Small intestine (tissue), 7 donors: ENCODE data around the gene MOV10L1. TPM values are rescaled to one million over a fixed set of nuclear protein-coding genes. Genes with fewer than 3 reads are reported as not detected.

Experiments
- DNase-seq, 2 donors: peaks; one replicate each; pipeline versions ENCODE4 v3.0.0 to v3.0.0-alpha.2; 2013
- FAIRE-seq: peaks from 2 replicates; lab custom pipeline; 2012; peaks lifted over from hg19 to GRCh38; lab: Jason Lieb, UNC
- H3K27ac ChIP-seq, 3 donors: one replicate each; pipeline ENCODE4 v1.5.1; 2013; ENCODE audit warnings: low read length in 2 of 3, mild to moderate bottlenecking in 2 of 3, control low read depth in 1 of 3, inconsistent platforms in 1 of 3, low read depth in 1 of 3, moderate library complexity in 1 of 3
- H3K27me3 ChIP-seq, 3 donors: one replicate each; pipeline ENCODE4 v1.6.1; 2013; ENCODE audit warnings: low read length in 3 of 3, inconsistent platforms in 1 of 3; ENCODE audit not compliant: control insufficient read depth in 3 of 3, insufficient read depth in 3 of 3
- H3K36me3 ChIP-seq, 3 donors: one replicate each; pipeline ENCODE4 v1.6.1; 2013; ENCODE audit warnings: low read length in 3 of 3, inconsistent platforms in 1 of 3, low read depth in 1 of 3, mild to moderate bottlenecking in 1 of 3, moderate library complexity in 1 of 3; ENCODE audit not compliant: control insufficient read depth in 3 of 3, insufficient read depth in 2 of 3
- H3K4me1 ChIP-seq, 3 donors: one replicate each; pipeline ENCODE4 v1.6.1; 2013; ENCODE audit warnings: low read length in 2 of 3, inconsistent platforms in 1 of 3, low read depth in 1 of 3, mild to moderate bottlenecking in 1 of 3, moderate library complexity in 1 of 3; ENCODE audit not compliant: control insufficient read depth in 3 of 3, insufficient read depth in 2 of 3
- H3K4me3 ChIP-seq, 3 donors: one replicate each; pipeline ENCODE4 v1.5.1; 2013; ENCODE audit warnings: low read length in 3 of 3, control low read depth in 1 of 3, inconsistent platforms in 1 of 3, low read depth in 1 of 3, mild to moderate bottlenecking in 1 of 3, moderate library complexity in 1 of 3
- H3K9me3 ChIP-seq, 2 donors: one replicate each; pipeline ENCODE4 v1.6.1; 2013; ENCODE audit warnings: low read depth in 1 of 2, low read length in 1 of 2; ENCODE audit not compliant: control insufficient read depth in 2 of 2, insufficient read depth in 1 of 2
- WGBS, 3 donors: extraction: QIAGEN DNeasy Blood & Tissue Kit; methylation state at CpG; one replicate each; pipeline ENCODE4 v1.1.7; 2013; 5-methylcytosine and 5-hydroxymethylcytosine counted together
- polyA plus RNA-seq, 4 donors: library from polyadenylated mRNA; stranded (reverse) in 3 of 4; unstranded in 1 of 4; fragments of 200-250 nt in 3 of 4; fragments of 120-200 nt in 1 of 4; gene quantifications; one replicate each; pipeline versions ENCODE4 v1.2.1 to v1.2.3, GENCODE V29; 2013
- donor health status: healthy with polysubstance abuse.
- donor health status: control.
- donor health status: control.
- donor health status: Bipolar disorder and iron deficiency.
- donor health status: healthy.

The MOV10L1 gene
- polyA plus RNA-seq, 4 donors = 0.19 to 2.1 TPM; not detected in 2

DNA sequence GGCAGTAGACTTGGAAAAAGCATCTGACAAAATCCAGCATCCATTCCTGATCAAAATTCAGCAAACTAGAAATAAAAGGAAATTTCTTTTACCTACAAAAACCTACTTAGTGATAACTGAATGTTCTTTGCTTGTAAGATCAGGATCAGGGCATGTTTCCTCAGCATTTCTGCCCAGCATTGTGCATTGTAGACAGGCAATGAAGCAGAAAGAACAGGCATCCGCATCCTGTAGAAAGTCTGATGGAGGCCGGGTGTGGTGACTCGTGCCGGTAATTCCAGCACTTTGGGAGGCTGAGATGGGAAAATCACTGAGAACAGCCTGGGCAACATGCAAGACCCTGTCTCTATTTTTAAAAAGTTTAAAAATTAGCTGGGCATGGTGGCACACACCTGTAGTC is 48.2 kb downstream of the MOV10L1 start:
- DNase-seq = no peak
- peaks cover 0 to 5% (median 3%) of the 10 kb centered on the region in 3 donors for H3K27me3 ChIP-seq
- WGBS, 3 donors = 90 to 95% (median 94%) methylated on average over 4 of the region's 4 CpGs
- no peaks in the 10 kb centered on the region for H3K9me3 ChIP-seq
- H3K4me1 ChIP-seq = no peaks in the 10 kb centered on the region
- no peaks in the 10 kb centered on the region for H3K36me3 ChIP-seq
- no peak overlapping the region for H3K27ac ChIP-seq
- H3K4me3 ChIP-seq = no peak overlapping the region
- FAIRE-seq = no peak

- FAIRE-seq (no peak), DNase-seq (no peak)
- Histone ChIP-seq H3K27ac (no peak overlapping the region), H3K27me3 (peaks cover 0 to 9% (median 3%) of the 10 kb centered on the region in 3 donors), H3K9me3 (no peaks in the 10 kb centered on the region), H3K4me3 (no peak overlapping the region), H3K36me3 (no peaks in the 10 kb centered on the region), H3K4me1 (no peaks in the 10 kb centered on the region)
- WGBS, 3 donors = 86 to 91% (median 90%) methylated on average over 9 of the region's 9 CpGs
Observed at GRCh38 chr22:50138988-50139387, 49.2 kb downstream of the MOV10L1 start.

DNA sequence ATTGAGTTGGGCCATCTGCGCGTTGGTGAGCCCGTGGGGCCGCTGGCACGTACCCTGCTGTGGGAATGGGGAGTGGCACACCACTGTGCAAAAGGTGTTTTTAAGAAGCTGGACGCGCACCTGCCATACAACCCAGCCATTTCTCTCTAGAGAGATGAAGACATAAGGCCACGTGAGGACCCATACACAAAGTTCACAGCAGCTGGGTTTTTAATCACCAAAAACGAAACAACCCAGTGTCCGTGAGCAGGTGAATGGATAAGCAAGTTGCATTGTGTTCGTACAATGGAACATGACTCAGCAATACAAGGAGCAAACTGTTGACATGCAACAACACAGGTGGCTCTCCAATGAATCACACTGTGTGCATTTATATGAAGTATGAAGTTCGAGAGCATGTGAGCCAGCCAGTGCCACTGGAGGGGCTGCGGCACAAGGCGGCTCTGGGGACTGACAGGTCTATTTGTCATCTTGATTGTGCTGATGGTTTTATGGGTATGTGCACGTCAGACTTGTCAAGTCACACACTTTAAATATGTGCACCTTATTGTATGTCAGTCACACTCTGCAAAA is 50.1 kb downstream of the MOV10L1 start:
- FAIRE-seq (no peak), DNase-seq (peak; percentile 64 to 86)
- Histone ChIP-seq H3K27ac (no peak overlapping the region), H3K4me1 (no peaks in the 10 kb centered on the region), H3K4me3 (no peak overlapping the region), H3K27me3 (peaks cover 0 to 9% (median 3%) of the 10 kb centered on the region in 3 donors), H3K9me3 (no peaks in the 10 kb centered on the region), H3K36me3 (no peaks in the 10 kb centered on the region)
- whole genome bisulfite sequencing, 3 donors = 15 to 53% (median 32%) methylated on average over 15 of the region's 15 CpGs

GRCh38 chr22:50140615-50141014 is 50.8 kb downstream of the MOV10L1 start:
- Histone ChIP-seq H3K27ac (no peak overlapping the region), H3K4me3 (no peak overlapping the region), H3K36me3 (no peaks in the 10 kb centered on the region), H3K9me3 (no peaks in the 10 kb centered on the region), H3K27me3 (peaks cover 0 to 9% (median 3%) of the 10 kb centered on the region in 3 donors), H3K4me1 (peaks cover 0 to 3% (median 0%) of the 10 kb centered on the region in 3 donors)
- FAIRE-seq (no peak), DNase-seq (peak; percentile 51 to 62)
- WGBS, 3 donors = 31 to 66% (median 49%) methylated on average over 3 of the region's 3 CpGs

DNA sequence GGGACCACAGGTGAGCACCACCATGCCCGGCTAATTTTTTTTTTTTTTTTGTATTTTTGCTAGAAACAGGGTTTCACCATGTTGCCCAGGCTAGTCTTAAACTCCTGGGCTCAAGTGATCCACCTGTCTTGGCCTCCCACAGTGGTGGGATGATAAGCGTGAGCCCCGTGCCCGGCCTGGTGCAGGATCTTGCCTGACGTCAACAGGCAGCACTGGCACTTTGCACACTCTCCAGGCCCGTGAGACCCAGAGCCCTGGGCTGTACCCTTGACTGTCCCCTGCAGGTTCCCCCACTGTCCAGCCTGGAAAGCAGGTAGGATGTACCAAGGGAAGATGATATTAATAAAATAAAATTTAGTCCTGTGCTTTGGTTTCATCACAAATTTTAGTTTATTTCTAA is 51.7 kb downstream of the MOV10L1 start:
- no peaks in the 10 kb centered on the region for H3K9me3 ChIP-seq
- H3K4me1 ChIP-seq = peaks cover 0 to 11% (median 3%) of the 10 kb centered on the region in 3 donors
- WGBS, 3 donors = 79 to 92% (median 84%) methylated on average over 6 of the region's 6 CpGs
- peaks cover 0 to 9% (median 3%) of the 10 kb centered on the region in 3 donors for H3K27me3 ChIP-seq
- no peak overlapping the region for H3K4me3 ChIP-seq
- DNase-seq (no peak), FAIRE-seq (no peak)
- H3K36me3 ChIP-seq = no peaks in the 10 kb centered on the region
- no peak overlapping the region for H3K27ac ChIP-seq

DNA sequence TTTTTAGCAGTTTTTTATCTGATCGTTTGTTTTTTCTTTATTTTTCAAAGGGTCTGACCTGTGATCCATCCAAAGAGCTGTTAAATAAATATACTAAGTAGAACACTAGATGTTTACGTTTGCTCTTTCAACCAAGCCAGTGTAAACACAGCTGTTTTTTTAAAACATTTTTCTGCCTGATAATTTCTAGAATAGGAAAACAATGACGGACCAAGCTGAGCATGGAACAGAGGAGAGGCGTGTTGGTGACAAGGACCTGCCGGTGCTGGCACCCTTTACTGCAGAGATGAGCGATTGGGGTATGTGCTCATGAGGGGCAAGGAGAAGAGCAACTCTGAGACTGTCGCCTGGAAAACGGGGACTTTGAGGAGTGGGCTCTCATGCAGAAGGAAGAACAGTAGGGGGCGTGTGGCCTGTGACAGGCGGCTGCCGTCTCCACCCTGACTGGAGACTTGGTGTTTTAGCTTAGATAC is 52.1 kb downstream of the MOV10L1 start:
- 48 to 63% (median 62%) methylated on average over 11 of the region's 11 CpGs for WGBS, 3 donors
- no peak for DNase-seq
- Histone ChIP-seq H3K27me3 (peaks cover 0 to 9% (median 3%) of the 10 kb centered on the region in 3 donors), H3K4me1 (peaks cover 0 to 15% (median 3%) of the 10 kb centered on the region in 3 donors), H3K9me3 (no peaks in the 10 kb centered on the region), H3K4me3 (no peak overlapping the region), H3K36me3 (no peaks in the 10 kb centered on the region), H3K27ac (no peak overlapping the region)
- no peak for FAIRE-seq

GRCh38 chr22:50143096-50143495 is 53.3 kb downstream of the MOV10L1 start:
- Histone ChIP-seq H3K36me3 (no peaks in the 10 kb centered on the region), H3K27me3 (peaks cover 0 to 9% (median 3%) of the 10 kb centered on the region in 3 donors), H3K27ac (no peak overlapping the region), H3K4me3 (no peak overlapping the region), H3K9me3 (no peaks in the 10 kb centered on the region), H3K4me1 (peaks cover 0 to 23% (median 3%) of the 10 kb centered on the region in 3 donors)
- FAIRE-seq (no peak), DNase-seq (no peak)
- WGBS, 3 donors = 87 to 90% (median 87%) methylated on average over 7 of the region's 7 CpGs

- FAIRE-seq (no peak), DNase-seq (no peak)
- Histone ChIP-seq H3K4me1 (peaks cover 0 to 30% (median 3%) of the 10 kb centered on the region in 3 donors), H3K36me3 (no peaks in the 10 kb centered on the region), H3K4me3 (no peak overlapping the region), H3K27me3 (peaks cover 0 to 9% (median 3%) of the 10 kb centered on the region in 3 donors), H3K9me3 (no peaks in the 10 kb centered on the region), H3K27ac (no peak overlapping the region)
- WGBS, 3 donors = 84 to 88% (median 87%) methylated on average over 18 of the region's 18 CpGs
Observed at GRCh38 chr22:50144005-50144614, 54.3 kb downstream of the MOV10L1 start.
